K562 (cell line): ENCODE data around the gene TNIP1. TPM values are rescaled to one million over a fixed set of nuclear protein-coding genes. Genes with fewer than 3 reads are reported as not detected.

Experiments used
- ATAC-seq: fragments of 200-7000 bp; cut with Tn5 transposase; 3 replicates; pipeline ENCODE4 v1.9.1; 2020; ENCODE audit warnings: moderate library complexity
- BruUV-seq: library from RNA; stranded (reverse); fragments of 400-500 nt; replicated peaks from 2 replicates; lab custom pipeline; 2021; lab: Mats Ljungman, UMichigan
- CTCF ChIA-PET: fragments of 300-600 bp; formaldehyde crosslinking; extraction: SDS; loops from one replicate; lab custom pipeline; 2021; ENCODE audit warnings: low intra/inter-chr PET ratio; lab: Yijun Ruan, JAX
- POLR2A ChIA-PET: fragments of 300-600, 350-650 bp; sonication (Branson Sonifier 250); formaldehyde crosslinking; extraction: SDS; loops from one replicate; lab custom pipeline; 2021; ENCODE audit warnings: antibody characterized with exemption, inconsistent platforms; lab: Yijun Ruan, JAX
- DNase-seq, 4 experiments: peaks; one replicate each; pipeline versions ENCODE4 v3.0.0 to v3.0.0-alpha.2; 2011 to 2018; ENCODE audit warnings: low spot score in 3 of 4, mixed read lengths in 3 of 4; ENCODE audit errors: extremely low read depth in 1 of 4
- FAIRE-seq: peaks from 2 replicates; lab custom pipeline; 2011; peaks lifted over from hg19 to GRCh38; lab: Jason Lieb, UNC
- H2AFZ ChIP-seq: 2 replicates; pipeline ENCODE4 v1.6.0; 2011; ENCODE audit warnings: low read depth, low read length, control low read depth, inconsistent platforms
- H3K27ac ChIP-seq: fragments of 200-600 bp; 3 replicates; pipeline ENCODE4 v1.8.0; 2011; ENCODE audit warnings: low read depth, mild to moderate bottlenecking, control low read depth, inconsistent platforms, low read length, moderate library complexity, mixed read lengths; ENCODE audit errors: extremely low read depth
- H3K27me3 ChIP-seq, 2 experiments: fragments of 300-600 bp in 1 of 2; 2 replicates in 1 of 2; 3 replicates in 1 of 2; pipeline versions ENCODE4 v1.6.0 to v1.8.0; 2011; ENCODE audit warnings: inconsistent platforms in 2 of 2, low read length in 2 of 2, mild to moderate bottlenecking in 1 of 2, mixed read lengths in 1 of 2, moderate library complexity in 1 of 2; ENCODE audit not compliant: control insufficient read depth in 2 of 2, insufficient read depth in 2 of 2
- H3K36me3 ChIP-seq: fragments of 300-600 bp; 3 replicates; pipeline ENCODE4 v1.8.0; 2011; ENCODE audit warnings: mild to moderate bottlenecking, low read length, inconsistent platforms; ENCODE audit not compliant: control insufficient read depth, insufficient read depth
- H3K4me1 ChIP-seq, 2 experiments: fragments of 200-600 bp in 1 of 2; replicated peaks in 1 of 2; 2 replicates in 1 of 2; 3 replicates in 1 of 2; pipeline versions ENCODE4 v1.5.1 to v1.8.0; 2011; ENCODE audit warnings: inconsistent platforms in 2 of 2, low read length in 2 of 2, mild to moderate bottlenecking in 1 of 2, mixed read lengths in 1 of 2, moderate library complexity in 1 of 2; ENCODE audit not compliant: control insufficient read depth in 2 of 2, insufficient read depth in 2 of 2
- H3K4me2 ChIP-seq: 2 replicates; pipeline ENCODE4 v1.6.1; 2011; ENCODE audit warnings: low read length, control low read depth, inconsistent platforms, mixed read lengths; ENCODE audit not compliant: insufficient read depth
- H3K4me3 ChIP-seq: fragments of 200-600 bp; sonication (generic), shearing (Covaris generic); 2 replicates; pipeline ENCODE4 v1.5.1; 2016; ENCODE audit warnings: control low read depth, inconsistent platforms
- H3K79me2 ChIP-seq: fragments of 200-600 bp; 3 replicates; pipeline ENCODE4 v1.8.0; 2011; ENCODE audit warnings: low read length, inconsistent platforms; ENCODE audit not compliant: control insufficient read depth, insufficient read depth
- H3K9ac ChIP-seq, 2 experiments: 2 replicates each; pipeline versions ENCODE4 v1.6.0 to v1.6.1; 2011; ENCODE audit warnings: low read depth in 2 of 2, low read length in 2 of 2, control low read depth in 1 of 2, inconsistent platforms in 1 of 2, mild to moderate bottlenecking in 1 of 2, mixed read lengths in 1 of 2; ENCODE audit not compliant: insufficient read depth in 1 of 2
- H3K9me1 ChIP-seq: one replicate; pipeline ENCODE4 v1.6.0; 2011; ENCODE audit warnings: inconsistent platforms, mild to moderate bottlenecking, low read length, moderate library complexity; ENCODE audit not compliant: control insufficient read depth, insufficient read depth
- H3K9me3 ChIP-seq: replicated peaks from 2 replicates; pipeline ENCODE4 v1.5.1; 2011; ENCODE audit warnings: low read depth, low read length, inconsistent platforms; ENCODE audit not compliant: control insufficient read depth, insufficient read depth
- H4K20me1 ChIP-seq: replicated peaks from 2 replicates; pipeline ENCODE4 v1.6.1; 2011; ENCODE audit warnings: low read length, inconsistent platforms, mixed read lengths; ENCODE audit not compliant: control insufficient read depth, insufficient read depth
- EGR1 ChIP-seq: fragments of 450-650 bp; conservative IDR thresholded peaks from 2 replicates; pipeline ENCODE4 v1.6.1; 2017; ENCODE audit warnings: mild to moderate bottlenecking
- WGBS: fragments of 100-300 bp; shearing (Covaris generic); methylation state at CpG from one replicate; pipeline ENCODE4 v1.1.6; 2016; ENCODE audit warnings: low coverage, mixed read lengths; ENCODE audit not compliant: insufficient coverage; ENCODE audit errors: missing lambda C conversion rate; 5-methylcytosine and 5-hydroxymethylcytosine counted together
- in situ Hi-C: fragments of 300-500 bp; cut with MboI; formaldehyde crosslinking; loops from 4 replicates; pipeline ENCODE4 v1.15.0; 2018; ENCODE audit warnings: inconsistent platforms, mixed read lengths
- intact Hi-C: fragments of 100-400 bp; cut with micrococcal nuclease; formaldehyde crosslinking; loops from 2 replicates; pipeline ENCODE4 v1.14.2; 2022
- polyA plus RNA-seq, 8 experiments: library from polyadenylated mRNA; depleted of rRNA in 4 of 8; stranded (reverse) in 5 of 8; unstranded in 3 of 8; fragments of >200 nt; fragmentation: Nextera tagmentation in 2 of 8; fragmentation: Illumina TruSeq in 1 of 8; extraction: Ambion mirVana in 2 of 8; extraction: Trizol in 1 of 8; gene quantifications; 2 replicates each; pipeline versions ENCODE4 v1.2.1 to v1.2.3, GENCODE V29; 2011 to 2014; ENCODE audit warnings: inconsistent platforms in 1 of 8, missing spikeins in 1 of 8
- total RNA-seq, 7 experiments: library from RNA; depleted of rRNA in 6 of 7; stranded (reverse); fragments of >200 nt in 6 of 7; fragmentation: Illumina TruSeq in 2 of 7; extraction: Trizol in 2 of 7; gene quantifications; 2 replicates each; pipeline versions ENCODE4 v1.2.1 to v1.2.3, GENCODE V29; 2011 to 2021; ENCODE audit warnings: low replicate concordance in 1 of 7
- TF ChIP-seq, protein P1 (sequence below): sonication (generic); formaldehyde crosslinking; IDR thresholded peaks from 2 replicates; pipeline ENCODE4 v1.8.0; 2022; ENCODE audit warnings: mild to moderate bottlenecking, missing genetic modification reagents
- TF ChIP-seq, protein P2 (sequence below), 2 experiments: fragments of 450-650 bp; IDR thresholded peaks; 2 replicates each; pipeline ENCODE4 v1.6.1; 2016

Gene TNIP1
- total and polyA plus RNA-seq, 9 of the 15 experiments (the other 6 are each of a cell fraction or from before 2014, with no cell fraction given), result 0.46 to 41.0 (median 24.6) TPM

DNA sequence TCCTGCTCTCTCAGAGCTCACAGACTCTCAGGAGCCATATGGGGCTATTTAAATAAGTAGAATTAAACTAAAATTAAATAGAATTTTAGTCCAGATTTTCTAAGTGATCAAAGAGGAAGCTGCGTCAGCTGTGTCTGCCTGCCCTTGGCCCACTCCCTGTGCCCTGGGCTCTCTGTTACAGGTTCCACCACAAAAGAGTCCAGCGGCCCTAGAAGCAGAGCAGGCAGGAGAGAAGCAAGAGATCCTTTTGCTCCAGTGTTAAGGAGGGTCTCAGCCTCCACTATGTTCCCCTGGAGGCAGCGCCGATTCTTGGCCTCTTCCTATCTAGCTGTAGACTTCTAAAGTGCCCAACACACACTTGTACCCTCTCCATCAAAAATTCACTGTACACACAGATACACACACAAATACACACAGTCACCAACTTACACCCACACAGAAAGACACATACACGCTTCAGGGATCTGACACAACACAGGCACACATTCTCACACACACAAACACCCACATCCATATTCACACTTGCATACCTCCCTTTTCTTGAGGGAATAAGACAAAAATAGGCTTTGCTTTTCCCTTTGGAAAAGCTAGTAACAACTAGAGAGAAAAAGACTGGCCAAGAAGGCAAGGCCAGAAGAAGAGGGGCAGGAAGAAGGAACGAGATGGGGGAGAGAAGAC is 5.5 kb upstream of the TNIP1 start:
- no peak overlapping the region for H3K4me3 ChIP-seq
- intact Hi-C loops (loop anchor here (10.0 kb wide), 1 partner anchor 602 kb away; no protein-coding TSS in a partner anchor), in situ Hi-C loops (no loop called here)
- peak overlapping the region in 1 of 2 experiments; percentile 19; a peak in 1 of 4 replicates for H3K9ac ChIP-seq
- H3K4me1 ChIP-seq, result peaks cover 9 to 11% of the 10 kb centered on the region in 2 experiments; a peak in 4 of 5 replicates
- BruUV-seq, result no TSS peak
- no peaks in the 10 kb centered on the region for H3K9me1 ChIP-seq
- H3K27ac ChIP-seq, result no peak overlapping the region
- ATAC-seq (no peak), FAIRE-seq (no peak)
- peaks cover 10% of the 10 kb centered on the region for H3K79me2 ChIP-seq
- H2AFZ ChIP-seq, result peak overlapping the region; percentile 57
- no peaks in the 10 kb centered on the region for H4K20me1 ChIP-seq
- H3K36me3 ChIP-seq, result no peaks in the 10 kb centered on the region
- POLR2A ChIA-PET, result interaction anchor here (0.6 to 1.5 kb wide), 3 partner anchors 10 to 98 kb away, joined by 3 to 6 read pairs (median 3); no protein-coding TSS in a partner anchor
- TF ChIP-seq, protein P1, sequence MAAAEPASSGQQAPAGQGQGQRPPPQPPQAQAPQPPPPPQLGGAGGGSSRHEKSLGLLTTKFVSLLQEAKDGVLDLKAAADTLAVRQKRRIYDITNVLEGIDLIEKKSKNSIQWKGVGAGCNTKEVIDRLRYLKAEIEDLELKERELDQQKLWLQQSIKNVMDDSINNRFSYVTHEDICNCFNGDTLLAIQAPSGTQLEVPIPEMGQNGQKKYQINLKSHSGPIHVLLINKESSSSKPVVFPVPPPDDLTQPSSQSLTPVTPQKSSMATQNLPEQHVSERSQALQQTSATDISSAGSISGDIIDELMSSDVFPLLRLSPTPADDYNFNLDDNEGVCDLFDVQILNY, result no peak
- TF ChIP-seq, protein P2, sequence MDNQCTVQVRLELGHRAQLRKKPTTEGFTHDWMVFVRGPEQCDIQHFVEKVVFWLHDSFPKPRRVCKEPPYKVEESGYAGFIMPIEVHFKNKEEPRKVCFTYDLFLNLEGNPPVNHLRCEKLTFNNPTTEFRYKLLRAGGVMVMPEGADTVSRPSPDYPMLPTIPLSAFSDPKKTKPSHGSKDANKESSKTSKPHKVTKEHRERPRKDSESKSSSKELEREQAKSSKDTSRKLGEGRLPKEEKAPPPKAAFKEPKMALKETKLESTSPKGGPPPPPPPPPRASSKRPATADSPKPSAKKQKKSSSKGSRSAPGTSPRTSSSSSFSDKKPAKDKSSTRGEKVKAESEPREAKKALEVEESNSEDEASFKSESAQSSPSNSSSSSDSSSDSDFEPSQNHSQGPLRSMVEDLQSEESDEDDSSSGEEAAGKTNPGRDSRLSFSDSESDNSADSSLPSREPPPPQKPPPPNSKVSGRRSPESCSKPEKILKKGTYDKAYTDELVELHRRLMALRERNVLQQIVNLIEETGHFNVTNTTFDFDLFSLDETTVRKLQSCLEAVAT (IDR thresholded peaks at IDR 0.05), result no peak
- 0 out of 2 replicates have a peak, but pooled peaks have one; percentile 21 for TF ChIP-seq EGR1
- TF ChIP-seq, all 486 proteins: peak for 1
- CTCF ChIA-PET, result no interaction called here
- no peak overlapping the region for H3K4me2 ChIP-seq
- H3K9me3 ChIP-seq, result no peaks in the 10 kb centered on the region
- no peak for DNase-seq
- no peaks in the 10 kb centered on the region for H3K27me3 ChIP-seq
- WGBS, result 44% methylated on average over 6 of the region's 6 CpGs
